Activated CD8-positive, alpha-beta T cell treated with anti-CD3 and anti-CD28 coated beads for 36 hours (primary cell): ENCODE measurements around the gene TFR2. TPM values are rescaled to one million over a fixed set of nuclear protein-coding genes. Genes with fewer than 3 reads are reported as not detected.
A peak's percentile ranks its signal among the peaks of the same experiment; 100 is the strongest.

Source experiments
- ATAC-seq: fragments of 200-7000 bp; cut with Tn5 transposase; one replicate; pipeline ENCODE4 v1.10.0; 2021; ENCODE audit warnings: mild to moderate bottlenecking, moderate library complexity
- CTCF ChIA-PET: fragments of 350-600 bp; sonication (Branson Sonifier 250); formaldehyde crosslinking; loops from one replicate; lab custom pipeline; 2021; ENCODE audit warnings: antibody characterized with exemption; lab: Charles Lee
- POLR2A ChIA-PET: fragments of 350-600 bp; sonication (Branson Sonifier 250); formaldehyde crosslinking; loops from one replicate; lab custom pipeline; 2021; ENCODE audit warnings: antibody characterized with exemption; lab: Charles Lee
- DNase-seq: peaks from one replicate; pipeline ENCODE4 v3.0.0-alpha.2; 2020
- H3K27ac Mint-ChIP-seq: one replicate; pipeline ENCODE4 v1.8.0; 2021; ENCODE audit warnings: mild to moderate bottlenecking, mixed read lengths
- H3K27me3 Mint-ChIP-seq: one replicate; pipeline ENCODE4 v1.8.0; 2021; ENCODE audit warnings: mixed read lengths
- H3K36me3 Mint-ChIP-seq: one replicate; pipeline ENCODE4 v1.8.0; 2021; ENCODE audit warnings: low read depth, mixed read lengths
- H3K4me1 Mint-ChIP-seq: one replicate; pipeline ENCODE4 v1.8.0; 2021; ENCODE audit warnings: low read depth, mixed read lengths
- H3K4me3 Mint-ChIP-seq: one replicate; pipeline ENCODE4 v1.8.0; 2021; ENCODE audit warnings: mild to moderate bottlenecking, moderate library complexity, mixed read lengths
- H3K9me3 Mint-ChIP-seq: one replicate; pipeline ENCODE4 v1.8.0; 2021; ENCODE audit warnings: mixed read lengths
- intact Hi-C: fragments of 100-400 bp; cut with micrococcal nuclease; formaldehyde crosslinking; loops from one replicate; pipeline ENCODE4 v1.10.0; 2022
- total RNA-seq, 2 experiments: library from RNA; stranded (reverse); gene quantifications; one replicate each; pipeline ENCODE4 v1.2.3, GENCODE V29; 2021
- TF ChIP-seq, protein P1 (sequence below): fragments of 200-600 bp; IDR thresholded peaks from one replicate; pipeline ENCODE4 v1.8.0; 2022; ENCODE audit warnings: antibody characterized with exemption, mild to moderate bottlenecking

The TFR2 gene
- total RNA-seq, 2 experiments from 2014 or later = 11.3 to 11.9 TPM

DNA sequence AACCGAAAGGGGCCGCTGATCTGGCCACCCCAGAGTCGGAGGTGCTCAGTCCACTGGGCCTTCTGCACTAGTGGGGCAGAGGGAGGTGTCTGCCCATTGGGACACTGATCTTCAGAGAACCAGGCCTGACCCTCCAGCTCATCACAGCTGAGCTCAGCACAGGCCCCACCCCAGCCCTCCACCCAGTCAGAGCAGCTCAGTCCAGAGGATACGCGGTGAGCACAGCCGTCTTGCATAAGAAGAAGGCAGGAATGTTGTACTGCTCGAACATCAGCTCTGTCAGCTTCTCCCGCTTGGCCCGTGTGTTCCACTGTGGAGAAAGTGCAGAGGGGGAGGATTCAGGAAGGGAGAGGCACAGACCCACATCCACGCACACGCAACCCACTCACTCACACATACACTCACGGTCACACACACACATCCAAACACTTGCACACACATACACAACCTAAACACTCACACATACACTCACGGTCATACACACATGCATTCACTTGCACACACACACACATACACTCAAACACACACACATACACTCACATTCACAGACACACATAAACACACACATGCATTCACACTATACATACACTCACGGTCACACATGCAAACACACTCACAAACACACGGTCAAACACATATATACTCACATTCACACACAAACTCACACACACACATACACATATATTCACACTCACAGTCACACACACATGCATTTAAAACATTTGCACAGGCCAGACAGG lies 8.6 kb upstream of the TFR2 start:
- no peaks in the 10 kb centered on the region for H3K9me3 Mint-ChIP-seq
- peaks cover 16% of the 10 kb centered on the region for H3K27me3 Mint-ChIP-seq
- no peak for DNase-seq
- intact Hi-C loops = no loop called here
- ChIA-PET POLR2A (no interaction called here), CTCF (interaction anchor here (1.0 to 1.4 kb wide), 2 partner anchors 16 to 56 kb away, joined by 3 to 4 read pairs; partner anchors contain the start of gene POP7)
- no peaks in the 10 kb centered on the region for H3K36me3 Mint-ChIP-seq
- H3K27ac Mint-ChIP-seq = no peak overlapping the region
- H3K4me1 Mint-ChIP-seq = peaks cover 4% of the 10 kb centered on the region
- TF ChIP-seq, protein P1, sequence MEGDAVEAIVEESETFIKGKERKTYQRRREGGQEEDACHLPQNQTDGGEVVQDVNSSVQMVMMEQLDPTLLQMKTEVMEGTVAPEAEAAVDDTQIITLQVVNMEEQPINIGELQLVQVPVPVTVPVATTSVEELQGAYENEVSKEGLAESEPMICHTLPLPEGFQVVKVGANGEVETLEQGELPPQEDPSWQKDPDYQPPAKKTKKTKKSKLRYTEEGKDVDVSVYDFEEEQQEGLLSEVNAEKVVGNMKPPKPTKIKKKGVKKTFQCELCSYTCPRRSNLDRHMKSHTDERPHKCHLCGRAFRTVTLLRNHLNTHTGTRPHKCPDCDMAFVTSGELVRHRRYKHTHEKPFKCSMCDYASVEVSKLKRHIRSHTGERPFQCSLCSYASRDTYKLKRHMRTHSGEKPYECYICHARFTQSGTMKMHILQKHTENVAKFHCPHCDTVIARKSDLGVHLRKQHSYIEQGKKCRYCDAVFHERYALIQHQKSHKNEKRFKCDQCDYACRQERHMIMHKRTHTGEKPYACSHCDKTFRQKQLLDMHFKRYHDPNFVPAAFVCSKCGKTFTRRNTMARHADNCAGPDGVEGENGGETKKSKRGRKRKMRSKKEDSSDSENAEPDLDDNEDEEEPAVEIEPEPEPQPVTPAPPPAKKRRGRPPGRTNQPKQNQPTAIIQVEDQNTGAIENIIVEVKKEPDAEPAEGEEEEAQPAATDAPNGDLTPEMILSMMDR = no peak
- no peak overlapping the region for H3K4me3 Mint-ChIP-seq
- ATAC-seq = no peak

DNA sequence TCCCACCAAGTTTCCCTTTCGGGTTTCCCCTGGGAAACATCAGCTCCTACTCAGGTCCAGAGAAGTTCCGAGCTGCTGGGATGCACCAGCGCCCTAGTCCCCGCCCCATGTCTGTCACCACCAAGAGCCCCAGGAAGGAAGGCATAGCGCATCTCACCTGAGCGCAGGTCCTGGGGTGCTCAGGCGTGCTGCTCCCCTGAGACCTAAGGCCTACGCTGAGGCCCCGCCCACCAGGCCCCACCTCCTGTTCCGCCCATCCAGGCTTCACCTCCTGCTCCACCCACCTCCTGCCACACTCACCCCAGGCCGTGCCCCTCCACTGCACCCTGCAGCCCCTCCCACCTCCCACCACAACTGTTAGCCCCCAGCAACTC lies 1.2 kb upstream of the TFR2 start:
- TF ChIP-seq, protein P1 = no peak
- ChIA-PET POLR2A (no interaction called here), CTCF (interaction anchor here (1.1 kb wide), 1 partner anchor 54 kb away, joined by 3 read pairs; no protein-coding TSS in a partner anchor)
- Mint-ChIP-seq H3K4me1 (no peaks in the 10 kb centered on the region), H3K27me3 (peaks cover 1% of the 10 kb centered on the region), H3K4me3 (no peak overlapping the region), H3K36me3 (no peaks in the 10 kb centered on the region), H3K27ac (no peak overlapping the region), H3K9me3 (no peaks in the 10 kb centered on the region)
- peak; percentile 79 for ATAC-seq
- DNase-seq = peak; percentile 59
- intact Hi-C loops = no loop called here

DNA sequence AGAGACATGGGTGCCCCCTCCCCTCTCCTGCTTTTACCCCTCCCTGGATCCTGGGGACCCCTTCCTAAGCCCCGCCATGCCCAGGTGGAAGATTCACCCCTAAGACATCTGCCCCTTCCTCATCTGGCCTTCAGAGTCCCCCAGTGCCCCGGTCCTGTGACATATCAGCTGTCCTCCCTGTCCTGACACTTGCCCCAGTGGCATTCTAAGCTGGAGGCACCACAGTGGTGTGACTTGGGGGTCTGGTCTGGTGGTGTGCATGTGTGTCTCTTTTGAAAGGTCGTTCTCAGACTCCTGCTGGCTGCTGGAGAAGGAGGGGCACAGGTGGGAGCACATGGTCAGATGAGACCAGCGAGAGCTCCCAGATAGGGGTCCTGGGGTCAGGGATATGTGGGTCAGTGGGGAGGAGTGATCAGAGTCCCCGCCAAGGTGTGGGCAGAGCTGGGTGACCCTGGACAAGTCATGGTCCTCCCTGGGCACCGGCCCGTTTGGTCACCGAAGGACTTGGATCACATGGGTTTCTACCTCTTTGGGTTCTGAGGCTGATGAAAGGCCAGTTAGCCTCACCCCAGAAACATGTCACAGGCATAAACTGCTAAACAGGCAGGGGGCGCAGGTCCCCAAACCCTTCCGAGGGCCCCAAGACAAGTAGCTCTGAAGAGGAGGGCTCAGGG lies 645 bp upstream of the TFR2 start:
- Mint-ChIP-seq H3K36me3 (no peaks in the 10 kb centered on the region), H3K4me3 (no peak overlapping the region), H3K4me1 (no peaks in the 10 kb centered on the region), H3K9me3 (no peaks in the 10 kb centered on the region), H3K27me3 (no peaks in the 10 kb centered on the region), H3K27ac (no peak overlapping the region)
- ATAC-seq (no peak), DNase-seq (no peak)
- TF ChIP-seq, protein P1 = no peak
- ChIA-PET CTCF (interaction anchor here (1.1 kb wide), 1 partner anchor 54 kb away, joined by 3 read pairs; no protein-coding TSS in a partner anchor), POLR2A (interaction anchor here (0.9 kb wide), 1 partner anchor 9 kb away, joined by 3 read pairs; no protein-coding TSS in a partner anchor)
- intact Hi-C loops = no loop called here

DNA sequence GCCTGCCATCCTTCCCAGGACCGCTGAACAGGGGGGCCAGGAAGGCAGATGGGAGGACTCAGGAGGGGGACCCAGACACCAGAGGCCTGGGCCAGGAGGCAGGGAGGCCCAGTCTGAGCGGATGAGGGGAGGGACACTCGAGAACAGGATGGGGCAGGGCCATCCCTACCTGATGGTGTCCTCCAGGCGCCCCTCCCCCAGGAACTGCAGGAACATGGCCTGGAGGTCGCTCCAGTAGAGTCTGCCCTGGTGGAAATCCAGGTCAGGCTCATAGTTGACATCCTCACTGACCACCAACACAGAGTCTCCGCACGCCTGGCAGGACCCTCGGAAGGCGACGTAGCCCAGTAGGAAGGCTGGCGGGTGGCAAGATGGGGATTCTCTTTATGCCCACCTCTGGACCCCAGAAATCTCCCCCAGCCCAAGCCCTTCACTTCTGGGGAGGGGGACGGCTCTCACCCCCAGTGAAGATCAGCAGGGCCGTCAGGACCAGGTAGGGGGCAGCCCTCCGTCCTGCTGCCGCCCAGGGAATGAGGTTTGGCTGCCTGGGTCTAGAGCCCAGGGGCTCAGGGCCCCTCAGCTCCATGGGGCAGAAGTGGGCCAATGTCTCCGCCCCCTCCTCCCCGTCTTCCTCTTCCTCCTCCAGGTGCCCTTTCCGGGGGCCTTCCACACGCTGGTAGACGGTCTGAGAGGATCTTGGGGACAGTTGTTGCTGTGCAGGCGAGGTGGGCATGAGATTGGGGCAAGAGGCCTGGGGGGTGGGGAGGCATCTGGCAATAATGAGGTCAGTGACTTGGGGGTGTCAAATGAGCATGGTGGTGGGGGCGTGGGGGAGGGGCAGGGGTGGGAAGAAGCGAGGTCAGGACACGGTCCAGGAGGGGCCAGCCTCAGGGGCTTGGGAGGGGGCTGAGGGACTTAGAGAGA lies 573 bp downstream of the TFR2 start:
- Mint-ChIP-seq H3K4me1 (no peaks in the 10 kb centered on the region), H3K36me3 (peaks cover 2% of the 10 kb centered on the region), H3K4me3 (no peak overlapping the region), H3K27me3 (no peaks in the 10 kb centered on the region), H3K9me3 (no peaks in the 10 kb centered on the region), H3K27ac (no peak overlapping the region)
- ATAC-seq (no peak), DNase-seq (no peak)
- intact Hi-C loops = no loop called here
- ChIA-PET CTCF (interaction anchor here (0.5 kb wide), 1 partner anchor 175 kb away, joined by 3 read pairs; no protein-coding TSS in a partner anchor), POLR2A (no interaction called here)
- TF ChIP-seq, protein P1 = no peak
